ENCODE results near the gene SEPTIN10.
A peak's percentile ranks its signal among the peaks of the same experiment; 100 is the strongest.
"Not testable (repeated sequence)": the region's sequence is repeated elsewhere in the genome, so short reads cannot be mapped to it uniquely, and the experiment has no call there.

Gene SEPTIN10

DNA sequence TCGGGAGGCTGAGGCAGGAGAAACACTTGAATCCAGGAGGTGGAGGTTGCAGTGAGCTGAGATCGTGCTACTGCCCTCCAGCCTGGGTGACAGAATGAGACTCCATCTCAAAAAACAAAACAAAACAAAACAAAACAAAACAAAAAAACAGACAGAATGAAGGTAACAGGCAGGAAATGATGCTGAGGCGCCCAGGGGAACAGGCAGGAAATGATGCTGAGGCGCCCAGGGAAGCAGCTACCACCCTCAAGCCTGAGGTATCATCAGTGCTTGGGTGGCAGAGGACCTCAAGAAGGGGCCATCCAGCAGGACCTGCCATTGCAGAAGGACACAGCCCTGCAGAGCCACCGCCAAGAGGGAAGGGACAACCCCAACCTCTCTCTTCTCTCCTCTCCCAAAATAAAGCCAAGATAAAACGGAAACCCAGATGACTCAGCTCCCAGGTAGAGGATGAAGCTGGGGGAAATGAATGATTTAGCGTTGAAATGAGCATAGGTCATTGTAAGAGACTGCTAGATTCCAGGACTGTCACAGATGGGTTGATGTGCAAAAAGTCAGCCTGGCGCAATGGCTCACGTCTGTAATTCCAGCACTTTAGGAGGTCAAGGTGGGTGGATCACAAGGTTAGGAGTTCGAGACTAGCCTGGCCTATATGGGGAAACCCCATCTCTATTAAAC is 19.7 kb upstream of the SEPTIN10 start:
- no peak for DNase-seq

DNA sequence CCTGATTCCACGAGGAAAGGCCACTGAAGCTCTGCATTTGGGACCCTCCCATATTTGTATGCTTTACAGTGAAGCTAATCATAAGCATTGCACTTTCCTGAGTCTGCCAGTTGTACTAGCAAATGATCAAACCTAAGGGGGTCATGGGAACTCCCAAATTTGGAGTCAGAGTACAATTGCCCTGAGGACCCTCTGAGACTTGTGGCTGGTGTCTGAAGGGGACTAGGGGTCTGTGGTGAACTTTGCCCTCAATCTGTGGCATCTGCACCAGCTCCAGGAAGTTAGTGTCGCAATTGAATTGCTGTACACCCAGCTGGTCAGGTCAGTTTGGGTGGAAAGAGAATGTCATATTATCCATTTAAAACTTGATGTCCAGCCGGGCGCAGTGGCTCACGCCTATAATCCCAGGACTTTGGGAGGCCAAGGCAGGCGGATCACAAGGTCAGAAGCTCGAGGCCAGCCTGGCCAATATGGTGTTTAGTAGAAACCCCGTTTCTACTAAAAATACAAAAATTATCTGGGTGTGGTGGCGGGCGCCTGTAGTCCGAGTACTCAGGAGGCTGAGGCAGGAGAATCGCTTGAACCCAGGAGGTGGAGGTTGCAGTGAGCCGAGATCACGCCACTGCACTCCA is 18.5 kb upstream of the SEPTIN10 start:
- no peak for DNase-seq

DNA sequence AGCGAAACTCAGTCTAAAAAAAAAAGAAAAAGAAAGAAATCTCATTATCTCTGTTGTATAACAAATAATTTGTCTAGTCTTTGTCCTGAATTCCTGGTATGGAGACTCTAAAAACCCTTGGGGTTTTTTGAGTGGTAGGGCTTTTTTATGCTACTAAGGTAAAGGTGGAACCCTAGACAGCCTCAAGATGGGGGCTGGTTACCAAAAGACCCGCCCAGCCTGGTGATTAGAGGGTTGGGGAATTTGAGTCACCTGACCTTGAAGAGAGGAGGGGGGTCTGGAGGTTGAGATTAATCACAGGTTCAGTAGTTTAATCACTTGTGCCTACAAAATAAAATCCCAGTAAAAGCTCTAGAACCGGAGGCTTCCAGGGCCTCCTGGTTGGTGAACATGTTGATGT is 18.0 kb upstream of the SEPTIN10 start:
- DNase-seq, result no peak

DNA sequence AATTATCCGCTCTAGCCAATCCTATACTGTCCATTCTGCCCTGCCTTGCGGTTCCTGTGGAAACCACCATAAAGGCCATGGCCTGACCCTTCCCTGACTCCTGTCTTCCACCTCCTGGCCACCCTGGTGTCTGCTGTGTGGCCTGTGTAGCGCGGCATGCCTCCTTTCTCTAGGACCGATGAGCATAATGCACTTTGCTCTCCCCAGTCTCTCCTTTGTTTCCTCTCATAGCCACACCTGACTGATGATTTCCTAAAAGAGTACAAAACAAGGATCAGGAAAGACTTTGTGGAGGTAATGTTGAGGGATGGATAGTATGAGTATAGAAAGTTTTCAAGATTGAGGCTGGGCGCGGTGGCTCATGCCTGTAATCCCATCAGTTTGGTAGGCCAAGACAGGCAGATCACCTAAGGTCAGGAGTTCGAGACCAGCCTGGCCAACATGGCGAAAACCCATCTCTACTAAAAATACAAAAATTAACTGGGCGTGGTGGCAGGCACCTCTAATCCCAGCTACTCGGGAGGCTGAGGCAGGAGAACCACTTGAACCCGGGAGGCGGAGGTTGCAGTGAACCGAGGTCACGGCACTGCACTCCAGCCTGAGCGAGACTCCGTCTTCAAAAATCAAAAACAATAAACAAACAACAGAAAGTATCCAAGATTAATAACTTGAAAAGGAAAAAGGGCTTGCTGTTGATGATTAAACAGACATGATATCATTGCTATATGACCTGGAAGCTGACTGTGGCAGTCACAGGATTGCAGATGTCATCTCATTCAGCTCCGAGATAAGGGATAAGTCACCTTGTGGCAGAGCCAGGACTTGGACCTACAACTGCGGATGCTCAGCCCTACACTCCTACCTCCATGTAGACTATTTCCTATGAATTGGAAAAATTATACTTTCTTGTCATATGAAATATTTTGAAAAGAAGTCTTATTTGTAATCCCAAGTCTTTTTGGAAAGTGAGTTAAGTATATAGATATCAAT is 17.0 kb upstream of the SEPTIN10 start:
- DNase-seq, result no peak

GRCh38 chr2:109629867-109630266 is 16.1 kb upstream of the SEPTIN10 start:
- DNase-seq, result no peak

GRCh38 chr2:109628321-109628720 is 14.6 kb upstream of the SEPTIN10 start:
- not testable (repeated sequence) for DNase-seq

DNA sequence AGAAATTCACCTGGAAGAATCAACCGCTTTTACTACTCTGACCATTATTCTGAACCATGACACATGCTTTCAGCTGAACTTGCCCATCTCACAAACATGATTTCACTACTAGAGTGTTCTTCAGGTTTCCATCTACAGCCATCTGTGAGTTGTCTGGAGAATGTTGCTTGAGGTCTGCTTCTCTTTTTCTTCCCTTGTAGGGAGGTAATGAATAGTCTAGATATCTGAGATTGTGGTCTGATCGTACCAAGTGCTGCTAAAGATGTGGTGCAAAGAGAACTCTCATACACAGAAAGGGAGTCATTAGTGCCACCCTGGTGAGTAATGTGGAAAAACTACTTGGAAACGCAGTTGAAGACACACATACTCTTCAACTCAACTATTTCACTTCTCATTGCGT is 10.6 kb upstream of the SEPTIN10 start:
- DNase-seq, result no peak

DNA sequence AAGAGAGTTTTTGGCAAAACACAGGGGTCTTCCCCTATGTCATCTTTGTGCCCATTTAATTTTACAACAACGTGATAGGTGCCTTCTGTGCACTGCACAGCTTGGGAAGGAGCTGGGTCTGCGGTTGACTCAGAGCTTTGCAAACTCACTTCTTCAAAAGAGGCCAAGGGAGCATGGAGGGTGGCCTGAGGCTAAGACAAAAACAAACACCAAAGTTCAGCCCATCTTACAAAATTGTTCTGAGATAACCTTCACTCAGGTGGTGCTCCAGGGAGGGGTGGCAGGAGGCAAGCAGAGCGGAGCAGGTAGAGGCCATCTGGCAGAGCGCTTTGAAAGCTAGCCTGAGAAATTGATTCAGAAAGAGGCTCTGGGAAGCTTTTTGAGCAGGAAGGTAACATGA is 10.2 kb upstream of the SEPTIN10 start:
- DNase-seq, result no peak

DNA sequence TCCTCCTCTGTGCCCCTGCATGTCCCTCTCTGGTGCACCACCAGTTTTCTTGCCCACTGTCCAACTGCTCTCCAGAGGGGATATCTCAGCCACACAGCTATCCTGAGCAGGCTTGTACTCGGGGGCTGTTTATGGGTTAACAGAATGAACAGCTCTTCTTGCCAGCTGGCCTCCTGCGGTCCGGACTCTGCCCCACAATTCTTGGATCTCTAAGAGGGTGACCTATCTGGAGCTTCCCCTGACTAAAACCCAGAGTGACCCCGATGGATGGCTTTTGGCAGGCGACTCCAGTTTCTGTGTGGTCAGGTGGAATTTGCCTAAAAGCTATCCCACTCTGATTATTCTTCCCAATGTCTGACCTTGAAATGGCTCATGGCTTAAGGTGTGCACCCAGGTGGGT is 9.5 kb upstream of the SEPTIN10 start:
- no peak for DNase-seq

GRCh38 chr2:109619032-109619615 is 5.4 kb upstream of the SEPTIN10 start:
- peak; percentile 34 for DNase-seq

DNA sequence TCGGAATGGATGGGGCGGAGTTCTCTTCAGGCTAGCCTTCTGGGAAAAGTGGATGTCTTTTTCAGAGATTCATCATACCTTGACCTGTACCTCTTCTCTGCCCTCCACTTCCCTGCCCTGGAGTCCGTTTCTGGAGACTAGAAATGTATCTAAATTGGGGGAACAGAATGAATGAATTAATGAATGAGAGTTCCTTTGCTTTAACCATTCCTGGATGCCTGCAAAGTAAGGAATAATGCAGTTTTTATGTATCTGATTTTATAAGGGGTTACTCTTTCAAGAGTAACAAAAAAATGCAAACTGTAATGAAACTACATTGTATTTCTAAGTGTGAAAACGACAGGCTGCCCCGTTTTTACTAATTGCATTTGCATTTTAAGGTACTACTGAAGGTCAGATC is 2.4 kb upstream of the SEPTIN10 start:
- DNase-seq, result no peak

GRCh38 chr2:109615637-109616144 is 1.9 kb upstream of the SEPTIN10 start:
- no peak for DNase-seq

- no peak for DNase-seq
Observed at GRCh38 chr2:109614715-109615636, 1.2 kb upstream of the SEPTIN10 start.

- peak; percentile 21 for DNase-seq
Observed at GRCh38 chr2:109613081-109613921, 465 bp downstream of the SEPTIN10 start.

- DNase-seq, result peak; percentile 11
Observed at GRCh38 chr2:109611467-109612095, 2.2 kb downstream of the SEPTIN10 start.

- DNase-seq, result no peak
Observed at GRCh38 chr2:109609352-109610024, 4.3 kb downstream of the SEPTIN10 start.

DNA sequence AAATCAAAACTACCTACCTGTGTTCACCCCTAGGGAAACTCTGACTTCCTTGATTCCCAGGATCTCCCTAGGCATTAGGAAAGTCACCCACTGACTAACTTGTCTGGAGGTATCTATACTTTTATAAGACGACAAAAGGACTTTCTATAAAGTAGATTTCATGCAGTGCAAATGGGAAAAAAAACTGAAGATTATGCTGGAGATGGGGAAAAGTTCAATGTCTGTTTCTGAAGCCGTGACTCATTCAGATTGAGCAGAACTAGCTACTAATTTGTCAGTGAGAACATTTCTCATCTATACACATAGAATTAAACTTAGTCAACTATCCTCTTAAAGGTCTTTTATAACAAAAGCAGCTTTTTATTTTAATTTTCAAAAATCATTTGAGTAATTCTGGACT is 6.0 kb downstream of the SEPTIN10 start:
- no peak for DNase-seq

DNA sequence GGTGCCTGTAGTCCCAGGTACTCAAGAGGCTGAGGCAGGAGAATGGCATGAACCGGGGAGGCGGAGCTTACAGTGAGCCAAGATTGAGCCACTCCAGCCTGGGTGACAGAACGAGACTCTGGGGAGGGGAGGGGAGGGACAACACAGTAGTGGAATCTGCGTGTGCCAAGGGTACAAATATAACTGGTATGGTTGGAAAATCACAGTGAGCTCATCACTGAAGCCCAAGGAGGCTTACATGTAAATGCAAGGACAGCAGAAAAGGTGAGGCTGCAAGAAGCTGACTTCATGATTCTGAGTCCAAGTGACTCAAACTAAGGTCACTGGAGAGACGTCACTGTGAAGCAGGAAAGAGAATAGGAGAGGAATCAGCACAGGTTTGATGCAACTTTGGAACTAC is 9.2 kb downstream of the SEPTIN10 start:
- DNase-seq, result no peak

DNA sequence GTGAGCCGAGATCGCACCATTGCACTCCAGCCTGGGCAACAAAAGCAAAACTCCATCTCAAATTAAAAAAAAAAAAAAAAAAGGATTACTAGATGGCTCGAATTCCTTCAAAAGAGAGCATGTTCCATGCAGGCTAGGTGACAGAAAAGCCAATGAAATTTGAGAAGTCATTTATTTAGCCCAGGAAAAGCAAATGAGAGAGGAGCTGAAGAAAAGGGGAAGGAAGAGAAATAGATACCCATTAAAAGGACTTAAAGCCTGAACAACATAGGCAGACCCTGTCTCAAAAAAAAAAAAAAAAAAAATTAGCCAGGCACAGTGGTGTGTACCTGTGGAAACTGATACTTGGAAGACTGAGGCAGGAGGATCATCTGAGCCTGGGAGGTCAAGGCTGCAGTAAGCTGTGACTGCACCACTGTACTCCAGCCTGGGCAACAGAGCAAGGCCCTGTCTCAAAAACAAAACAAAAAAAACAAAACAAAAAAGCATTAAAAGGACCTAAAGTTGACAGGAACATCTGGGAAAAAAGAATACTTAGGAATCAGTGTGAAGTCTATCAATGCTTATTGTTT is 11.1 kb downstream of the SEPTIN10 start:
- DNase-seq, result no peak

All from hematopoietic multipotent progenitor cell treated with erythropoietin and hydrocortisone succinate and interleukin-3 and kit ligand, for 6 days (in vitro differentiated cells).